ENCODE measurements around the gene C1GALT1C1L. TPM values are rescaled to one million over a fixed set of nuclear protein-coding genes. Genes with fewer than 3 reads are reported as not detected.
A peak's percentile ranks its signal among the peaks of the same experiment; 100 is the strongest.

The C1GALT1C1L gene
- total and polyA plus RNA-seq, 2 donors (not counting 3 experiments of a cell fraction or from before 2014, with no cell fraction given): 0.40 to 0.76 TPM

GRCh38 chr2:43708891-43709290, 32.7 kb upstream of the C1GALT1C1L start:
- Histone ChIP-seq H3K9ac (replicated peaks; ENCODE audit: extremely low read depth, insufficient read depth, low read length) (no peak overlapping the region), H3K36me3 (ENCODE audit: control insufficient read depth in 2 of 2, extremely low read depth in 1 of 2, insufficient read depth in 2 of 2, low read length in 2 of 2) (no peaks in the 10 kb centered on the region), H3K79me2 (ENCODE audit: control insufficient read depth, insufficient read depth, low read length) (no peaks in the 10 kb centered on the region), H2AFZ (ENCODE audit: low read depth, low read length) (no peak overlapping the region), H3K27ac (ENCODE audit: insufficient read depth, low read depth, low read length) (no peak overlapping the region), H3K4me2 (ENCODE audit: insufficient read depth, low read length) (no peak overlapping the region), H3K9me1 (replicated peaks; ENCODE audit: control insufficient read depth, extremely low read depth, insufficient read depth, low read length) (no peaks in the 10 kb centered on the region), H4K20me1 (replicated peaks; ENCODE audit: control insufficient read depth, extremely low read depth, insufficient read depth, low read length) (no peaks in the 10 kb centered on the region), H3K4me1 (ENCODE audit: control insufficient read depth, extremely low read depth, insufficient read depth, low read length) (peaks cover 12% of the 10 kb centered on the region), H3K4me3 (replicated peaks in 1 of 3; ENCODE audit: insufficient read depth in 1 of 3, low read depth in 1 of 3, low read length in 3 of 3) (no peak overlapping the region), H3K9me3 (replicated peaks; ENCODE audit: control insufficient read depth, insufficient read depth, low read length) (no peaks in the 10 kb centered on the region), H3K27me3 (ENCODE audit: control insufficient read depth in 2 of 2, insufficient read depth in 2 of 2, low read length in 2 of 2) (no peaks in the 10 kb centered on the region)
- intact Hi-C loops (cut with micrococcal nuclease) (no loop called here), dilution Hi-C loops (cut with MboI; ENCODE audit: extremely low pct_ligation_motif_present, low sequenced_read_pairs) (no loop called here)
- no TSS peak for BruUV-seq (replicated peaks)
- TF ChIP-seq JUN (IDR thresholded peaks at IDR 0.05; ENCODE audit: borderline replicate concordance, insufficient read depth, insufficient read length, low read depth): no peak
- no peak for TF ChIP-seq GATA2 (IDR thresholded peaks at IDR 0.05; ENCODE audit: insufficient read depth, insufficient read length, low read depth, low read length)
- no peak for TF ChIP-seq CTCF (IDR thresholded peaks at IDR 0.05; ENCODE audit: extremely low read depth in 1 of 2, insufficient read depth in 1 of 2, low read depth in 1 of 2, low read length in 2 of 2)
- no peak for TF ChIP-seq POLR2AphosphoS5 (IDR thresholded peaks at IDR 0.05; ENCODE audit: insufficient read depth, low read depth, low read length)
- peak; percentile 22 for TF ChIP-seq FOS (IDR thresholded peaks at IDR 0.05; ENCODE audit: borderline replicate concordance, insufficient read depth, low read length)
- no peak for TF ChIP-seq EZH2 (IDR thresholded peaks at IDR 0.05; ENCODE audit: borderline replicate concordance, low read depth, low read length, severe bottlenecking)
- no peak for TF ChIP-seq POLR2A (IDR thresholded peaks at IDR 0.05; ENCODE audit: low read depth, low read length)
- FAIRE-seq (no peak), DNase-seq (ENCODE audit: low read depth, low spot score) (no peak)
- POLR2A ChIA-PET: no interaction called here
- CTCF ChIA-PET: interaction anchor here (1.9 to 2.7 kb wide), 2 partner anchors 9 to 11 kb away, joined by 4 to 12 read pairs; no protein-coding TSS in a partner anchor

Measured in endothelial cell of umbilical vein (primary cell).